Mesothelial cell of epicardium (in vitro differentiated cells): ENCODE measurements around the gene SV2B. TPM values are rescaled to one million over a fixed set of nuclear protein-coding genes. Genes with fewer than 3 reads are reported as not detected.

Experiments used
- DNase-seq, 2 experiments: peaks; one replicate each; pipeline ENCODE4 v3.0.0; 2021; ENCODE audit warnings: low spot score in 2 of 2; ENCODE audit not compliant: unreplicated experiment in 2 of 2
- H3K27ac Mint-ChIP-seq: 2 replicates; pipeline ENCODE4 v1.8.0; 2021; ENCODE audit warnings: mixed read lengths
- H3K27me3 Mint-ChIP-seq: 2 replicates; pipeline ENCODE4 v1.8.0; 2021; ENCODE audit warnings: low read depth, mixed read lengths
- H3K36me3 Mint-ChIP-seq: 2 replicates; pipeline ENCODE4 v1.8.0; 2021; ENCODE audit warnings: mixed read lengths
- H3K4me1 Mint-ChIP-seq: 2 replicates; pipeline ENCODE4 v1.8.0; 2021; ENCODE audit warnings: mixed read lengths
- H3K4me3 Mint-ChIP-seq: 2 replicates; pipeline ENCODE4 v1.8.0; 2021; ENCODE audit warnings: mild to moderate bottlenecking, moderate library complexity, mixed read lengths
- H3K9me3 Mint-ChIP-seq: 2 replicates; pipeline ENCODE4 v1.8.0; 2021; ENCODE audit warnings: mixed read lengths
- total RNA-seq: library from RNA; stranded (reverse); gene quantifications from 3 replicates; pipeline ENCODE4 v1.2.1, GENCODE V29; 2021
- TF ChIP-seq, protein P1 (sequence below): fragments of 200-600 bp; sonication (generic); IDR thresholded peaks from one replicate; pipeline ENCODE4 v1.5.0; 2021; ENCODE audit warnings: antibody characterized with exemption; ENCODE audit not compliant: unreplicated experiment

Gene SV2B
- total RNA-seq, 1 donor from 2014 or later, result 0.29 TPM

DNA sequence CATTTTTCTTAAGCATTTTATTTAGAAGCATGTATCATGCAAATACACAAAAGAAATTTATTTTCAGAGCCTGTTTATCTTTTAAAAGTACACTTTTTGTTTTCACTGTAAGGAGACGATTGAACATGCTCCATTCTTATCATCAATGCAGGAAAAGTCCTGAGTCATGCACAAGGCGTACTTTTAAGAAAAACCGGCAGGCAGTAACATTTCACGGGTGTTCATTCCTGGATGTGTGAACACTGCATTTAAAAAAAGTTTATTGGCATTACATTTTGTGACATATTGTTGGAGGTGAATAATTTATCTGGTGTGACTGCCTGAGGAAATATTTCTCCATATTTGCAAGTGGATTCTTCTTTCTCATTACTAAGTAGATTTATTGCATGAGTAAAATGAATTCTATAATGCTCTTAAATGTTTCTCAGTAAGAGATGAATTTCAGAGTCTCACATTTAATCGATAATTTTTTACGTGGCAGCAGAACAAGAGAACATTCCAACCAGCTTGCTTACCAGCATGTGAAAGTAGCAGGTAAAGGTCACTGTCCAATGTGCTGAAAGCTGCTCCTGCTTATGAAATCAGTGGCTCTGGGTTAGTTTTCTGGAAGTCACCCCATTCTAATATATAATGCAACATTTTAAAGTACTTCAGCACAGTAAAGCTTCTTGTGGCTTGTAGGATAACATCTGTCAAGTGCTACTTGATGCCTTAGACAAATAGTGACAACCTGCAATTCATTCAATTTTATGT lies 87.0 kb downstream of the SV2B start:
- H3K4me3 Mint-ChIP-seq, result no peak overlapping the region
- H3K4me1 Mint-ChIP-seq, result peaks cover 2% of the 10 kb centered on the region
- DNase-seq, result no peak

DNA sequence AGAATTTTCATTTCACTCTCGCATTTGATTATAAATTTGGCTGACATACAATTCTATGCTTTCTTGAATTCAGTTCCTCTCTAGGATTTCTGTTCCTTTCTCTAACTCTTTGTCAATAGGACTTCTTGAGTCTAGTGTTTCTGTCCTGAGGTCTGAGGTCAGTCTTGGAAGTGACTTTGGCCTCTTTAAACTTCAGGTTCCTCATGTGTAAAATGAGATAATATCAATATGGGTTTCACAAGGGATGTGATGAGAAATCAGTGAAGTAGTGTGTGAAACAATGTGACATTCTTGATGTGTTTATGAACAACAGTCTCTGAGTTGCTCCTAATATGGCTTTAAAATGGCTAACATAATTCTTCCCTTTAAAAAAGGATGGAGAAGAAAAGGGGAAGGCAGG lies 92.2 kb downstream of the SV2B start:
- Mint-ChIP-seq H3K4me1 (peaks cover 2% of the 10 kb centered on the region), H3K9me3 (no peaks in the 10 kb centered on the region), H3K27ac (no peak overlapping the region), H3K27me3 (peaks cover 35% of the 10 kb centered on the region), H3K36me3 (no peaks in the 10 kb centered on the region), H3K4me3 (no peak overlapping the region)
- TF ChIP-seq, protein P1, sequence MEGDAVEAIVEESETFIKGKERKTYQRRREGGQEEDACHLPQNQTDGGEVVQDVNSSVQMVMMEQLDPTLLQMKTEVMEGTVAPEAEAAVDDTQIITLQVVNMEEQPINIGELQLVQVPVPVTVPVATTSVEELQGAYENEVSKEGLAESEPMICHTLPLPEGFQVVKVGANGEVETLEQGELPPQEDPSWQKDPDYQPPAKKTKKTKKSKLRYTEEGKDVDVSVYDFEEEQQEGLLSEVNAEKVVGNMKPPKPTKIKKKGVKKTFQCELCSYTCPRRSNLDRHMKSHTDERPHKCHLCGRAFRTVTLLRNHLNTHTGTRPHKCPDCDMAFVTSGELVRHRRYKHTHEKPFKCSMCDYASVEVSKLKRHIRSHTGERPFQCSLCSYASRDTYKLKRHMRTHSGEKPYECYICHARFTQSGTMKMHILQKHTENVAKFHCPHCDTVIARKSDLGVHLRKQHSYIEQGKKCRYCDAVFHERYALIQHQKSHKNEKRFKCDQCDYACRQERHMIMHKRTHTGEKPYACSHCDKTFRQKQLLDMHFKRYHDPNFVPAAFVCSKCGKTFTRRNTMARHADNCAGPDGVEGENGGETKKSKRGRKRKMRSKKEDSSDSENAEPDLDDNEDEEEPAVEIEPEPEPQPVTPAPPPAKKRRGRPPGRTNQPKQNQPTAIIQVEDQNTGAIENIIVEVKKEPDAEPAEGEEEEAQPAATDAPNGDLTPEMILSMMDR, result no peak
- DNase-seq, result no peak

More for the DNA sequence above, 87.0 kb downstream of the SV2B start:
- Mint-ChIP-seq H3K27ac (no peak overlapping the region), H3K27me3 (peaks cover 26% of the 10 kb centered on the region), H3K36me3 (no peaks in the 10 kb centered on the region), H3K9me3 (no peaks in the 10 kb centered on the region)
- TF ChIP-seq, protein P1, result no peak

DNA sequence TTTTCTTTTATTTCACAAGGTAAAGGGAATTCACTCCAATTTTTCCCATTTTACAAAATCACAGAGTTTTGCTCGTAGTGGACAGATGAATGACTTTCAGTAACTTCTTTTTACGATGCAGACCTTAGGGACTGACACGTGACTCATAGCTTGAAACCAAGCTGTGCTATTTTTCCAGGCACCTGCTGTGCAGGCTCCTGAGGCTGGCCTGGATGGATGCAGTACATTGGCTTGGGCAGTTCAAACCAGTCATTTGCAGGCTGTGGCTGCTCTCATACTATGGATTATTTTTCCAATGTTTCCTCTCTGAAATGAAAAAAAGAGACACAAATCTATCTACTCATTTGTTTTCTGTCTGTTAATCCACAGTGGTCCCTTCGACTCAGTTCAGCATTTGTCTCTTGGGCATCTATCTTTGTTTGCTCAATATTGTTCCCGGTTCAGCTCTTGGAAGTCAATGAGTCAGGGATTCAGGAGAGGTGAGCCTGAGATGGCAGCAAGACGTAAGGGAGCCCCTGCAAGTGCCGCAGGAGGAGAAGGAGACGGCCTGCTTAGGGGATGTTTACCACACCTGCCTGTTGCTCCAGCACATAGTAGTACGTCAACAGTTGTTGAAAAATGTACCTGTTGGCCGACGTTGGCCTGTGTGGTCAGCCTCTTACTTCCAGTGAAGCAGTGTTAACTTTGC lies 92.8 kb downstream of the SV2B start:
- DNase-seq, result no peak
- Mint-ChIP-seq H3K27ac (no peak overlapping the region), H3K27me3 (peaks cover 35% of the 10 kb centered on the region), H3K4me1 (peaks cover 3% of the 10 kb centered on the region), H3K4me3 (no peak overlapping the region), H3K36me3 (no peaks in the 10 kb centered on the region), H3K9me3 (no peaks in the 10 kb centered on the region)
- TF ChIP-seq, protein P1, result no peak

DNA sequence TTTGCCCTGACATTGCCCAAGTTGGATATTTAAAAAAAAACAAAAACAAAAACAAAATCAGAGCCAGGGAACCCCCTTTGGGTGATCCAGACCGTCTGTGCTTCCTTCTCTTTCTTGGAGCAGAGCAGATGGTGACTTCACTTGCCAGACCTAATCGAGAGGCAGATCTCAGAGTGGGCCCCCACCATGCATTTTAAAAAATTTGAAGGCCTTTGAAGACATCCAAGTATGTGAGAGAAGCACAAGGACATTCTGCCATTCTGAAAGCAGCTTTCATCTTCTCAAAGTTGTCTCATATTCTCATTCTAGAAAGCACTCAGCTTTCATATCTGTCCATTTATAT lies 93.3 kb downstream of the SV2B start:
- H3K36me3 Mint-ChIP-seq, result no peaks in the 10 kb centered on the region
- H3K27me3 Mint-ChIP-seq, result peaks cover 35% of the 10 kb centered on the region
- TF ChIP-seq, protein P1, result no peak
- H3K4me1 Mint-ChIP-seq, result peaks cover 8% of the 10 kb centered on the region
- no peak overlapping the region for H3K27ac Mint-ChIP-seq
- DNase-seq, result no peak
- no peak overlapping the region for H3K4me3 Mint-ChIP-seq
- H3K9me3 Mint-ChIP-seq, result no peaks in the 10 kb centered on the region

DNA sequence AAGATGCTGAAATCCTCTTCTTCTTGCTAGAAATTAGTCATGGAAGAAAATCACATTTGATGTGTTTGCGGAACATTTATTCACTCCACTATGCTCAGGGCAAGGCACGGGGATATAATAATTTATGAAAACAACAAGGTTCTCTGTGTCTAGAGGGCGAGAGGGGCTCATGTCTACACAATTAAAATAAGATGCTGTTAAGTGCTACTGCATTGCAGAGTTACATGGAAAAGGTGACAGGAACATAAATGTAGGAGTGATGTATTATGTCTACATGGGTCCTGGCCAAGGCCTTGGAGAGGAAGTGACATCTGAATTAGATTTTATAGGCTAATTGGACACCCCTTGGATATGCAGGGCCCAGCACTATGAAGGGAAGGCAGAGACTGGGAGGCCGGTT lies 96.1 kb downstream of the SV2B start:
- H3K36me3 Mint-ChIP-seq, result no peaks in the 10 kb centered on the region

More for the DNA sequence above, 96.1 kb downstream of the SV2B start:
- Mint-ChIP-seq H3K27me3 (peaks cover 49% of the 10 kb centered on the region), H3K9me3 (no peaks in the 10 kb centered on the region), H3K4me1 (peaks cover 11% of the 10 kb centered on the region), H3K4me3 (no peak overlapping the region), H3K27ac (no peak overlapping the region)
- TF ChIP-seq, protein P1, result no peak
- no peak for DNase-seq
